ENCODE measurements around the gene PTBP1.
A peak's percentile ranks its signal among the peaks of the same experiment; 100 is the strongest.

Gene PTBP1

GRCh38 chr19:796692-797527 lies at the start of gene PTBP1:
Gene PTBP1 (plus strand): TSS chr19:797452. CDS start chr19:797498, 46 bp downstream.
- H3K4me1 Mint-ChIP-seq, result peaks cover 37% of the 10 kb centered on the region
- H3K4me3 Mint-ChIP-seq, result peak within 1 kb of the TSS; percentile 94
- peak; percentile 87 for ATAC-seq (replicated peaks; ENCODE audit: extremely low read depth, poor library complexity, severe bottlenecking)
- H3K9me3 Mint-ChIP-seq, result no peaks in the 10 kb centered on the region
- peaks cover 29% of the 10 kb centered on the region for H3K36me3 Mint-ChIP-seq (ENCODE audit: insufficient read depth)
- H3K27me3 Mint-ChIP-seq, result no peaks in the 10 kb centered on the region
- DNase-seq (ENCODE audit: low spot score in 2 of 2), result peak; percentile 93 to 100
- H3K27ac Mint-ChIP-seq (ENCODE audit: low read depth), result peak within 1 kb of the TSS; percentile 90

DNA sequence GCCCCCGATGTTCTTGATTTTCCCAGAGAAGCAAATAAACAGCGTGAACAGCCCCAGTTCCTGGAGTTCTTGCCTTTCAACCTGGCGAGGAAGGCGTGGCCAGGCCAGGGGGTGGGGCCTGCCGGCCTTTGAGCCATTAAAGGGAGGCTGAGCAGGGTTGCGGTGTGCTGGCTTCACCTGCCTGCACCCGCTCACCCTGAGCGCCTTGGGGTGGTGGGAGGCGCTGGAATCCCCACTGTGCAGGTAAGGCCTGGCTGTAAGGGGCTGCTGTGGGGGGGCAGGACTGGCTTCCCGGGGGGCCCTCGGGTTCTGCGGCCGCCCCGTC lies 49.0 kb upstream of the PTBP1 start:
- DNase-seq (ENCODE audit: low spot score in 2 of 2) (no peak), ATAC-seq (replicated peaks; ENCODE audit: extremely low read depth, poor library complexity, severe bottlenecking) (no peak)
- Mint-ChIP-seq H3K4me1 (no peaks in the 10 kb centered on the region), H3K9me3 (no peaks in the 10 kb centered on the region), H3K4me3 (no peak overlapping the region), H3K27ac (ENCODE audit: low read depth) (no peak overlapping the region), H3K27me3 (no peaks in the 10 kb centered on the region), H3K36me3 (ENCODE audit: insufficient read depth) (peaks cover 1% of the 10 kb centered on the region)

- DNase-seq (ENCODE audit: low spot score in 2 of 2), result no peak
- ATAC-seq (replicated peaks; ENCODE audit: extremely low read depth, poor library complexity, severe bottlenecking), result no peak
- H3K9me3 Mint-ChIP-seq, result no peaks in the 10 kb centered on the region
Observed at GRCh38 chr19:749811-750210, 47.4 kb upstream of the PTBP1 start.

DNA sequence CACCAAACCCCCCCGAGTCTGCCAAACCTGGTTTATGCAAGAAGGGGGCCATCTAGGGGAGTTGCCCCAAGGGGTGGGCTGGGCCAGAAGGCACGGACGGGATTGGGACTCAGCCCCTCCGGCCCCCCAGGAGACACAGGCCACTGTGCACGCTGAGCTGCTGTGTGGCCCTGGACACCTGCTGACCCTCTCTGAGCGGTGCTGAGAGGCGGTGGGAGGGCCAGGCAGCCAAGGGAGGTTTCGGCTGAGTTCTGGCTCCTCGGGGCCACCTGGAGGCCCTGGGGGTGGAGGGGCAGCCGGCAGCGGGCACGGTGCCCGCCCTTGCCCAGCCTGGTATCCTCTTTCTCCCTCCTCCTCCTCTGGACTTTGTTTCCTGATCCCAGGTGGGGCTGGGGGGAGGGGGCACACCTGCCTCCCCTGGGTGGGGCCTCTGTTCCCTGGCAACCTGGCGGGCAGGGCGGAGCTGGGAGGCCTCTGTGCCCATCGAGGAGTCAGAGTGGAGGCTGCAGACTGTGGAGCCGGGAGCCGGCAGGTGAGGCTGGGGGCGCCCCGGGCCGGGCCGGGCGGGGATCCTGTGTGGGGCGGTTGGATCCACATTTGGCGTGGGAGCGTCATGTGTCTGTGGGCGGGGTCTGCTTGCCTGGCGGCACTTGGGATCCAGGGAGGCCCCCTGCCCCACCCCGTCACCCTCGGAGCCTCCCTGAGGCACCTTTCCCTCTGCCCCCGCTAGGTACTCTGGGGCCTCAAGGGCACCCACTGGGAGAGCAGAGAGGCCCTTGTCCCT lies 46.4 kb upstream of the PTBP1 start, which contains the start of gene MISP:
TSS of gene MISP (plus strand) at position 473 of the 784 bp plus-strand sequence. CDS start 5,835 bp downstream, outside the sequence.
- Mint-ChIP-seq H3K27ac (ENCODE audit: low read depth) (no peak within 1 kb of the TSS), H3K27me3 (no peaks in the 10 kb centered on the region), H3K9me3 (no peaks in the 10 kb centered on the region), H3K4me3 (no peak within 1 kb of the TSS), H3K36me3 (ENCODE audit: insufficient read depth) (peaks cover 3% of the 10 kb centered on the region), H3K4me1 (no peaks in the 10 kb centered on the region)
- DNase-seq (ENCODE audit: low spot score in 2 of 2) (no peak), ATAC-seq (replicated peaks; ENCODE audit: extremely low read depth, poor library complexity, severe bottlenecking) (no peak)

More at GRCh38 chr19:749811-750210, 47.4 kb upstream of the PTBP1 start:
- no peaks in the 10 kb centered on the region for H3K4me1 Mint-ChIP-seq
- no peaks in the 10 kb centered on the region for H3K27me3 Mint-ChIP-seq
- no peak overlapping the region for H3K4me3 Mint-ChIP-seq
- no peak overlapping the region for H3K27ac Mint-ChIP-seq (ENCODE audit: low read depth)
- H3K36me3 Mint-ChIP-seq (ENCODE audit: insufficient read depth), result peaks cover 1% of the 10 kb centered on the region

- Mint-ChIP-seq H3K27me3 (no peaks in the 10 kb centered on the region), H3K9me3 (no peaks in the 10 kb centered on the region), H3K36me3 (ENCODE audit: insufficient read depth) (peaks cover 3% of the 10 kb centered on the region), H3K4me3 (no peak overlapping the region), H3K4me1 (no peaks in the 10 kb centered on the region), H3K27ac (ENCODE audit: low read depth) (no peak overlapping the region)
- no peak for ATAC-seq (replicated peaks; ENCODE audit: extremely low read depth, poor library complexity, severe bottlenecking)
- no peak for DNase-seq (ENCODE audit: low spot score in 2 of 2)
Observed at GRCh38 chr19:751501-752341, 45.5 kb upstream of the PTBP1 start.

DNA sequence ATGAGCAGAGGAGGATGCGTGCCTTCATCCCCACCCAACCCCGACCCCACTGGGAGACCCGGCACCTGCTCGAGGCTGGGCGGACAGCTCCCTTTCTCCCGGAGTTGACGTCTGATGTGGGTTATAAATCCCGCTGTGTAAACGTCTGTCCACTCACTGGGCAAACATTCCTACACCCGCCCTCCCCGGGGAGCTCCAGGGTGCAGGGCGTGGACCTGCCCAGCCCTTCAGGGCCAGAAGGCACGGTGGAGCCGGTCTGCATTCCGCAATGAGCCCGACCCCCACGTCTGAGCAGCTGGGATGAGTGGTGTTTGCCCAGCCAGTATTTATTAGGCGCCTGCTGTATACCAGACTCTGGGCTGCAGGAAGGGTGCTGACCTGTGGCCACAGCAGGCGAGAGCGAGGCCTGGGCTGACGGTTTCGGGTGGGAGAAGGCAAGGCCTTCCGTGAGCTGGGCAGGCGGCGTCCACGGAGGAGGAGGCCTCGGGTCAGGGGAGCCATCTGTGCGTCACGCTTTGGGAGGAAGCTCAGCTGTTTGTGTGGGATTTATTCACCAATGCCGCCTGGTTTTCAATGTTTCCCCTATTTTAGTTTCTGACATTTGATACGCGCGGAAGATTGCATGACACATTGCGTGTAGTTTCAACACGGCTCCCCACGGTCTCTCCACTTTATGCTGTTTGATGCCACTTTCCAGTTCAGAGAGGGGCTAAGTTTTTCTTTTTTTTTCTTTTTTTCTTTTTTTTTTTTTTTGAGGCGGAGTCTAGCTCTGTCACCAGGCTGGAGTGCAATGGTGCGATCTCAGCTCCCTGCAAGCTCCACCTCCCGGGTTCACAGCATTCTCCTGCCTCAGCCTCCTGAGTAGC lies 44.4 kb upstream of the PTBP1 start:
- Mint-ChIP-seq H3K36me3 (ENCODE audit: insufficient read depth) (peaks cover 6% of the 10 kb centered on the region), H3K4me1 (no peaks in the 10 kb centered on the region), H3K27me3 (no peaks in the 10 kb centered on the region), H3K4me3 (no peak overlapping the region), H3K9me3 (no peaks in the 10 kb centered on the region), H3K27ac (ENCODE audit: low read depth) (no peak overlapping the region)
- ATAC-seq (replicated peaks; ENCODE audit: extremely low read depth, poor library complexity, severe bottlenecking), result no peak
- no peak for DNase-seq (ENCODE audit: low spot score in 2 of 2)

DNA sequence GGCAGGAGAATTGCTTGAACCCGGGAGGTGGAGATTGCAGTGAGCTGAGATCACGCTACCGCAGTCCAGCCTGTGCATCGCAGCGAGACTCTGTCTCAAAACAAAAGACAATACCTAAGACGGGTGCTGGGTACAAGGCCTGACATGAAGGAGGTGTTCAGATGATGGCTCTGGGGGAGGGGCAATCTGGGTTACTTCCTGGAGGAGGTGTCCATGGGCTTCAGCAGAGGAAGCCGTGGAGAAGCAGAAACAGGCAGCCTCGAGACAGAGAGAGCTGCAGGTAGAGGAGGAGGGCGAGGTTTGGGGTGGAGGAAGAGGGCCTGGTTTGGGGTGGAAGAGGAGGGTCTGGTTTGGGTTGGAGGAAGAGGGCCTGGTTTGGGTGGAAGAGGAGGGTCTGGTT lies 42.7 kb upstream of the PTBP1 start:
- H3K36me3 Mint-ChIP-seq (ENCODE audit: insufficient read depth), result peaks cover 5% of the 10 kb centered on the region
- H3K4me1 Mint-ChIP-seq, result no peaks in the 10 kb centered on the region
- no peak overlapping the region for H3K27ac Mint-ChIP-seq (ENCODE audit: low read depth)
- DNase-seq (ENCODE audit: low spot score in 2 of 2) (no peak), ATAC-seq (replicated peaks; ENCODE audit: extremely low read depth, poor library complexity, severe bottlenecking) (no peak)
- no peaks in the 10 kb centered on the region for H3K9me3 Mint-ChIP-seq
- H3K4me3 Mint-ChIP-seq, result no peak overlapping the region
- no peaks in the 10 kb centered on the region for H3K27me3 Mint-ChIP-seq

DNA sequence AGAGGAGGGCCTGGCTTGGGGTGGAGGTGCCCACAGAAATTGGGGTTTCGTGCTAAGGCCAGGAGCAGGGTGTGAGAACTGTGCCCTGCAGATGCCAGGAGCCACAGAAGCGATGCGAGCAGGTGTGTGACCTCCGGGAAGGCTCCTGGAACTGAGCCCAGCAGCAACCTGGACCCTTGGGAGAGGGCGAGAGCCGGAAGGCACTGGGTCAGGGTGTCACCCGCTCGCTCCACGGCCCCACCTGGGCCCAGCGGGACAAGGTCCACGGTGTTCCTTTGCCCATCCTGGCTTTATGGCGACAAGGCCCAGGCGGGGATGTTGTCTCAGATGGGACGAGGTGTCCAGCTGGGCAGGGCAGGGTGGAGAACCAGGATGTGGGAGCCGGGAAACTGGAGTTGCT lies 42.2 kb upstream of the PTBP1 start:
- ATAC-seq (replicated peaks; ENCODE audit: extremely low read depth, poor library complexity, severe bottlenecking) (no peak), DNase-seq (ENCODE audit: low spot score in 2 of 2) (no peak)
- H3K9me3 Mint-ChIP-seq, result no peaks in the 10 kb centered on the region
- no peak overlapping the region for H3K4me3 Mint-ChIP-seq
- H3K4me1 Mint-ChIP-seq, result no peaks in the 10 kb centered on the region
- peaks cover 5% of the 10 kb centered on the region for H3K36me3 Mint-ChIP-seq (ENCODE audit: insufficient read depth)
- no peaks in the 10 kb centered on the region for H3K27me3 Mint-ChIP-seq
- H3K27ac Mint-ChIP-seq (ENCODE audit: low read depth), result no peak overlapping the region

DNA sequence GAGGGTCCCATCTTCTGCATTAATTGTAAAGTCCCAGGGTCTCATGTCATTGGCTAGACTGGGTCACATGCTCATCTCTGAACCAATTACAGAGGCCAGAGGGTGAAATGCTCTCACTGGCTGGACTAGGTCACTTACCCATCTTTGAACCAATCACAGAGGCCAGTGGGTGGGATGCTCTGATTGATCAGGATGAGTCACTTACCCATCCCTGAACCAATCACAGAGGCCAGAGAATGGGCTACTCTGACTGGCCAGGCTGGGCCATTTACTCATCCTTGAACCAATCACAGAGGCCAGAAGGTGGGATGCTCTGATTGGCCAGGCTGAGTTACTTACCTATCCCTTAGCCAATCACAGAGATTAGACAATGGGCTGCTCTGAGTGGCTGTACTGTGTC lies 41.0 kb upstream of the PTBP1 start:
- no peak for ATAC-seq (replicated peaks; ENCODE audit: extremely low read depth, poor library complexity, severe bottlenecking)
- H3K9me3 Mint-ChIP-seq, result no peaks in the 10 kb centered on the region
- no peak overlapping the region for H3K27ac Mint-ChIP-seq (ENCODE audit: low read depth)
- no peak for DNase-seq (ENCODE audit: low spot score in 2 of 2)
- no peaks in the 10 kb centered on the region for H3K4me1 Mint-ChIP-seq
- no peak overlapping the region for H3K4me3 Mint-ChIP-seq
- no peaks in the 10 kb centered on the region for H3K27me3 Mint-ChIP-seq
- H3K36me3 Mint-ChIP-seq (ENCODE audit: insufficient read depth), result peaks cover 5% of the 10 kb centered on the region

GRCh38 chr19:756821-757688 lies 40.2 kb upstream of the PTBP1 start:
- no peak overlapping the region for H3K4me3 Mint-ChIP-seq
- peaks cover 5% of the 10 kb centered on the region for H3K36me3 Mint-ChIP-seq (ENCODE audit: insufficient read depth)
- H3K4me1 Mint-ChIP-seq, result no peaks in the 10 kb centered on the region
- no peak overlapping the region for H3K27ac Mint-ChIP-seq (ENCODE audit: low read depth)
- DNase-seq (ENCODE audit: low spot score in 2 of 2), result no peak
- no peaks in the 10 kb centered on the region for H3K27me3 Mint-ChIP-seq
- ATAC-seq (replicated peaks; ENCODE audit: extremely low read depth, poor library complexity, severe bottlenecking), result no peak
- H3K9me3 Mint-ChIP-seq, result no peaks in the 10 kb centered on the region

All from central memory CD8-positive, alpha-beta T cell (primary cell).